ENCODE results near the gene CMTM8. TPM values are rescaled to one million over a fixed set of nuclear protein-coding genes. Genes with fewer than 3 reads are reported as not detected.

CMTM8 gene
- total RNA-seq, 1 experiment from 2014 or later = 9.0 TPM

DNA sequence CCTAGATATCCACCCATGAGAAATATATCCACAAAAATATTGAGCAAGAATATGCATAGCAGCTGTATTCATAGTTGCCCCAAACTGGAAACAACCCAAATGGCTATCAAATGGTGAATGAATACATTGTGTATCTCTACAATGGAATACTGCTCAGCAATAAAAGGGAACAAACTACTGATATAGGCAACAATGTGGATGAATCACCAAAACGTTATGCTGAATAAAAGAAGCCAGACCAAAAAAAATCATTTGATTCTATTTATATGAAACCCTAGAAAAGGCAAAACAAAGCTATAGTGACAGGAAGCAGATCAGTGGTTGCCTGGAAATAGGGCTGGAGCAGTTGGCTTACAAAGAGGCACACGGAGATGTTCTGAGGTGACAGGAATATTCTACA is 137.6 kb downstream of the CMTM8 start (continued):
- no peak for TF ChIP-seq ZNF671 (CRISPR knock-in tag; IDR thresholded peaks at IDR 0.05)
- TF ChIP-seq MAX (CRISPR knock-in tag; IDR thresholded peaks at IDR 0.05) = no peak
- no peak for TF ChIP-seq TP53 (CRISPR knock-in tag; IDR thresholded peaks at IDR 0.05)
- TF ChIP-seq ZSCAN18 (CRISPR knock-in tag; IDR thresholded peaks at IDR 0.05) = no peak
- TF ChIP-seq, protein P1, sequence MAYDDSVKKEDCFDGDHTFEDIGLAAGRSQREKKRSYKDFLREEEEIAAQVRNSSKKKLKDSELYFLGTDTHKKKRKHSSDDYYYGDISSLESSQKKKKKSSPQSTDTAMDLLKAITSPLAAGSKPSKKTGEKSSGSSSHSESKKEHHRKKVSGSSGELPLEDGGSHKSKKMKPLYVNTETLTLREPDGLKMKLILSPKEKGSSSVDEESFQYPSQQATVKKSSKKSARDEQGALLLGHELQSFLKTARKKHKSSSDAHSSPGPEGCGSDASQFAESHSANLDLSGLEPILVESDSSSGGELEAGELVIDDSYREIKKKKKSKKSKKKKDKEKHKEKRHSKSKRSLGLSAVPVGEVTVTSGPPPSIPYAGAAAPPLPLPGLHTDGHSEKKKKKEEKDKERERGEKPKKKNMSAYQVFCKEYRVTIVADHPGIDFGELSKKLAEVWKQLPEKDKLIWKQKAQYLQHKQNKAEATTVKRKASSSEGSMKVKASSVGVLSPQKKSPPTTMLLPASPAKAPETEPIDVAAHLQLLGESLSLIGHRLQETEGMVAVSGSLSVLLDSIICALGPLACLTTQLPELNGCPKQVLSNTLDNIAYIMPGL (CRISPR knock-in tag; IDR thresholded peaks at IDR 0.05) = no peak
- TF ChIP-seq HMGA2 (CRISPR knock-in tag; IDR thresholded peaks at IDR 0.05) = no peak
- TF ChIP-seq ZNF423 (CRISPR knock-in tag; IDR thresholded peaks at IDR 0.05) = no peak
- no peak for TF ChIP-seq CTCF (IDR thresholded peaks at IDR 0.05)
- TF ChIP-seq CDX4 (CRISPR knock-in tag; IDR thresholded peaks at IDR 0.05; ENCODE audit: borderline replicate concordance) = no peak
- TF ChIP-seq, protein P2, sequence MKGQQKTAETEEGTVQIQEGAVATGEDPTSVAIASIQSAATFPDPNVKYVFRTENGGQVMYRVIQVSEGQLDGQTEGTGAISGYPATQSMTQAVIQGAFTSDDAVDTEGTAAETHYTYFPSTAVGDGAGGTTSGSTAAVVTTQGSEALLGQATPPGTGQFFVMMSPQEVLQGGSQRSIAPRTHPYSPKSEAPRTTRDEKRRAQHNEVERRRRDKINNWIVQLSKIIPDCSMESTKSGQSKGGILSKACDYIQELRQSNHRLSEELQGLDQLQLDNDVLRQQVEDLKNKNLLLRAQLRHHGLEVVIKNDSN (CRISPR knock-in tag; IDR thresholded peaks at IDR 0.05) = no peak

- Mint-ChIP-seq H3K4me3 (no peak overlapping the region), H3K27me3 (ENCODE audit: low read depth) (no peaks in the 10 kb centered on the region), H3K27ac (no peak overlapping the region), H3K9me3 (no peaks in the 10 kb centered on the region), H3K36me3 (no peaks in the 10 kb centered on the region), H3K4me1 (peaks cover 4% of the 10 kb centered on the region)
- ATAC-seq (no peak), DNase-seq (ENCODE audit: low spot score) (no peak)
- CTCF ChIA-PET = no interaction called here
- POLR2A ChIA-PET = no interaction called here
- TF ChIP-seq, protein P3, sequence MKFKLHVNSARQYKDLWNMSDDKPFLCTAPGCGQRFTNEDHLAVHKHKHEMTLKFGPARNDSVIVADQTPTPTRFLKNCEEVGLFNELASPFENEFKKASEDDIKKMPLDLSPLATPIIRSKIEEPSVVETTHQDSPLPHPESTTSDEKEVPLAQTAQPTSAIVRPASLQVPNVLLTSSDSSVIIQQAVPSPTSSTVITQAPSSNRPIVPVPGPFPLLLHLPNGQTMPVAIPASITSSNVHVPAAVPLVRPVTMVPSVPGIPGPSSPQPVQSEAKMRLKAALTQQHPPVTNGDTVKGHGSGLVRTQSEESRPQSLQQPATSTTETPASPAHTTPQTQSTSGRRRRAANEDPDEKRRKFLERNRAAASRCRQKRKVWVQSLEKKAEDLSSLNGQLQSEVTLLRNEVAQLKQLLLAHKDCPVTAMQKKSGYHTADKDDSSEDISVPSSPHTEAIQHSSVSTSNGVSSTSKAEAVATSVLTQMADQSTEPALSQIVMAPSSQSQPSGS (CRISPR knock-in tag; IDR thresholded peaks at IDR 0.05; ENCODE audit: borderline replicate concordance, low read depth) = no peak
- TF ChIP-seq NR3C1 (CRISPR knock-in tag; conservative IDR thresholded peaks at IDR 0.05; ENCODE audit: low read depth) (no peak), OVOL2 (CRISPR knock-in tag; IDR thresholded peaks at IDR 0.05; ENCODE audit: borderline replicate concordance) (no peak), FOXJ3 (CRISPR knock-in tag; IDR thresholded peaks at IDR 0.05; ENCODE audit: borderline replicate concordance) (no peak), HMGA2 (CRISPR knock-in tag; IDR thresholded peaks at IDR 0.05) (no peak), CTCF (IDR thresholded peaks at IDR 0.05) (no peak), ZNF232 (CRISPR knock-in tag; IDR thresholded peaks at IDR 0.05) (no peak), KAT7 (CRISPR knock-in tag; IDR thresholded peaks at IDR 0.05; ENCODE audit: borderline replicate concordance) (no peak), ZNF671 (CRISPR knock-in tag; IDR thresholded peaks at IDR 0.05) (no peak)
- TF ChIP-seq, protein P4, sequence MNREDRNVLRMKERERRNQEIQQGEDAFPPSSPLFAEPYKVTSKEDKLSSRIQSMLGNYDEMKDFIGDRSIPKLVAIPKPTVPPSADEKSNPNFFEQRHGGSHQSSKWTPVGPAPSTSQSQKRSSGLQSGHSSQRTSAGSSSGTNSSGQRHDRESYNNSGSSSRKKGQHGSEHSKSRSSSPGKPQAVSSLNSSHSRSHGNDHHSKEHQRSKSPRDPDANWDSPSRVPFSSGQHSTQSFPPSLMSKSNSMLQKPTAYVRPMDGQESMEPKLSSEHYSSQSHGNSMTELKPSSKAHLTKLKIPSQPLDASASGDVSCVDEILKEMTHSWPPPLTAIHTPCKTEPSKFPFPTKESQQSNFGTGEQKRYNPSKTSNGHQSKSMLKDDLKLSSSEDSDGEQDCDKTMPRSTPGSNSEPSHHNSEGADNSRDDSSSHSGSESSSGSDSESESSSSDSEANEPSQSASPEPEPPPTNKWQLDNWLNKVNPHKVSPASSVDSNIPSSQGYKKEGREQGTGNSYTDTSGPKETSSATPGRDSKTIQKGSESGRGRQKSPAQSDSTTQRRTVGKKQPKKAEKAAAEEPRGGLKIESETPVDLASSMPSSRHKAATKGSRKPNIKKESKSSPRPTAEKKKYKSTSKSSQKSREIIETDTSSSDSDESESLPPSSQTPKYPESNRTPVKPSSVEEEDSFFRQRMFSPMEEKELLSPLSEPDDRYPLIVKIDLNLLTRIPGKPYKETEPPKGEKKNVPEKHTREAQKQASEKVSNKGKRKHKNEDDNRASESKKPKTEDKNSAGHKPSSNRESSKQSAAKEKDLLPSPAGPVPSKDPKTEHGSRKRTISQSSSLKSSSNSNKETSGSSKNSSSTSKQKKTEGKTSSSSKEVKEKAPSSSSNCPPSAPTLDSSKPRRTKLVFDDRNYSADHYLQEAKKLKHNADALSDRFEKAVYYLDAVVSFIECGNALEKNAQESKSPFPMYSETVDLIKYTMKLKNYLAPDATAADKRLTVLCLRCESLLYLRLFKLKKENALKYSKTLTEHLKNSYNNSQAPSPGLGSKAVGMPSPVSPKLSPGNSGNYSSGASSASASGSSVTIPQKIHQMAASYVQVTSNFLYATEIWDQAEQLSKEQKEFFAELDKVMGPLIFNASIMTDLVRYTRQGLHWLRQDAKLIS (CRISPR knock-in tag; IDR thresholded peaks at IDR 0.05; ENCODE audit: borderline replicate concordance) = no peak
- TF ChIP-seq, protein P5, sequence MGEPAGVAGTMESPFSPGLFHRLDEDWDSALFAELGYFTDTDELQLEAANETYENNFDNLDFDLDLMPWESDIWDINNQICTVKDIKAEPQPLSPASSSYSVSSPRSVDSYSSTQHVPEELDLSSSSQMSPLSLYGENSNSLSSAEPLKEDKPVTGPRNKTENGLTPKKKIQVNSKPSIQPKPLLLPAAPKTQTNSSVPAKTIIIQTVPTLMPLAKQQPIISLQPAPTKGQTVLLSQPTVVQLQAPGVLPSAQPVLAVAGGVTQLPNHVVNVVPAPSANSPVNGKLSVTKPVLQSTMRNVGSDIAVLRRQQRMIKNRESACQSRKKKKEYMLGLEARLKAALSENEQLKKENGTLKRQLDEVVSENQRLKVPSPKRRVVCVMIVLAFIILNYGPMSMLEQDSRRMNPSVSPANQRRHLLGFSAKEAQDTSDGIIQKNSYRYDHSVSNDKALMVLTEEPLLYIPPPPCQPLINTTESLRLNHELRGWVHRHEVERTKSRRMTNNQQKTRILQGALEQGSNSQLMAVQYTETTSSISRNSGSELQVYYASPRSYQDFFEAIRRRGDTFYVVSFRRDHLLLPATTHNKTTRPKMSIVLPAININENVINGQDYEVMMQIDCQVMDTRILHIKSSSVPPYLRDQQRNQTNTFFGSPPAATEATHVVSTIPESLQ (CRISPR knock-in tag; IDR thresholded peaks at IDR 0.05) = no peak
These were observed 141.5 kb downstream of the CMTM8 start for GRCh38 chr3:32379831-32380500.
